ENCODE data around the gene DIAPH2. TPM values are rescaled to one million over a fixed set of nuclear protein-coding genes. Genes with fewer than 3 reads are reported as not detected.

DIAPH2 gene
- total and polyA plus RNA-seq, 2 donors (not counting 1 experiment from before 2014, with no cell fraction given), result 16.8 to 18.5 TPM

GRCh38 chrX:97155816-97156215 lies 471.2 kb downstream of the DIAPH2 start:
- no peaks in the 10 kb centered on the region for H4K20me1 ChIP-seq (ENCODE audit: control insufficient read depth, extremely low read depth, insufficient read depth, low read length)
- no peak overlapping the region for H3K27ac ChIP-seq (ENCODE audit: insufficient read depth, low read length)
- H2AFZ ChIP-seq (ENCODE audit: low read length), result no peak overlapping the region
- H3K4me1 ChIP-seq (ENCODE audit: control insufficient read depth, extremely low read depth, insufficient read depth, low read length), result no peaks in the 10 kb centered on the region
- H3K36me3 ChIP-seq (ENCODE audit: control insufficient read depth, insufficient read depth, low read length), result no peaks in the 10 kb centered on the region
- H3K27me3 ChIP-seq (ENCODE audit: control insufficient read depth, insufficient read depth, low read length), result no peaks in the 10 kb centered on the region
- H3K4me2 ChIP-seq (ENCODE audit: extremely low read depth, insufficient read depth, low read length), result no peak overlapping the region
- no peak overlapping the region for H3K4me3 ChIP-seq (replicated peaks in 1 of 4; ENCODE audit: control extremely low read depth in 1 of 4, insufficient read depth in 1 of 4, low read depth in 3 of 4, low read length in 4 of 4)
- TF ChIP-seq CTCF (conservative IDR thresholded peaks at IDR 0.05 in 1 of 2, IDR thresholded peaks at IDR 0.05 in 1 of 2; ENCODE audit: low read depth in 1 of 2, low read length in 2 of 2) (no peak), EZH2 (IDR thresholded peaks at IDR 0.05; ENCODE audit: low read length, missing control alignments) (no peak)
- no peak for DNase-seq (ENCODE audit: low read depth in 2 of 2)
- no peak overlapping the region for H3K9ac ChIP-seq (ENCODE audit: insufficient read depth, low read length)
- H3K79me2 ChIP-seq (ENCODE audit: control insufficient read depth, insufficient read depth, low read length), result no peaks in the 10 kb centered on the region
- no peaks in the 10 kb centered on the region for H3K9me3 ChIP-seq (ENCODE audit: control insufficient read depth, insufficient read depth, low read depth, low read length)

- Histone ChIP-seq H3K27ac (ENCODE audit: insufficient read depth, low read length) (no peak overlapping the region), H3K9me3 (ENCODE audit: control insufficient read depth, insufficient read depth, low read depth, low read length) (no peaks in the 10 kb centered on the region), H4K20me1 (ENCODE audit: control insufficient read depth, extremely low read depth, insufficient read depth, low read length) (no peaks in the 10 kb centered on the region), H3K4me2 (ENCODE audit: extremely low read depth, insufficient read depth, low read length) (no peak overlapping the region), H3K9ac (ENCODE audit: insufficient read depth, low read length) (no peak overlapping the region), H2AFZ (ENCODE audit: low read length) (no peak overlapping the region), H3K27me3 (ENCODE audit: control insufficient read depth, insufficient read depth, low read length) (no peaks in the 10 kb centered on the region), H3K36me3 (ENCODE audit: control insufficient read depth, insufficient read depth, low read length) (no peaks in the 10 kb centered on the region), H3K79me2 (ENCODE audit: control insufficient read depth, insufficient read depth, low read length) (no peaks in the 10 kb centered on the region), H3K4me3 (replicated peaks in 1 of 4; ENCODE audit: control extremely low read depth in 1 of 4, insufficient read depth in 1 of 4, low read depth in 3 of 4, low read length in 4 of 4) (no peak overlapping the region), H3K4me1 (ENCODE audit: control insufficient read depth, extremely low read depth, insufficient read depth, low read length) (no peaks in the 10 kb centered on the region)
- no peak for TF ChIP-seq EZH2 (IDR thresholded peaks at IDR 0.05; ENCODE audit: low read length, missing control alignments)
- TF ChIP-seq CTCF (conservative IDR thresholded peaks at IDR 0.05 in 1 of 2, IDR thresholded peaks at IDR 0.05 in 1 of 2; ENCODE audit: low read depth in 1 of 2, low read length in 2 of 2), result no peak
- DNase-seq (ENCODE audit: low read depth in 2 of 2), result peak in 1 of 2 donors; percentile 5
Observed at GRCh38 chrX:97158269-97158668, 473.6 kb downstream of the DIAPH2 start.

GRCh38 chrX:97159916-97160800 lies 475.5 kb downstream of the DIAPH2 start:
- Histone ChIP-seq H3K9ac (ENCODE audit: insufficient read depth, low read length) (no peak overlapping the region), H3K27me3 (ENCODE audit: control insufficient read depth, insufficient read depth, low read length) (no peaks in the 10 kb centered on the region), H3K9me3 (ENCODE audit: control insufficient read depth, insufficient read depth, low read depth, low read length) (no peaks in the 10 kb centered on the region), H2AFZ (ENCODE audit: low read length) (no peak overlapping the region), H3K79me2 (ENCODE audit: control insufficient read depth, insufficient read depth, low read length) (no peaks in the 10 kb centered on the region), H3K4me1 (ENCODE audit: control insufficient read depth, extremely low read depth, insufficient read depth, low read length) (no peaks in the 10 kb centered on the region), H4K20me1 (ENCODE audit: control insufficient read depth, extremely low read depth, insufficient read depth, low read length) (no peaks in the 10 kb centered on the region), H3K36me3 (ENCODE audit: control insufficient read depth, insufficient read depth, low read length) (no peaks in the 10 kb centered on the region), H3K4me3 (replicated peaks in 1 of 4; ENCODE audit: control extremely low read depth in 1 of 4, insufficient read depth in 1 of 4, low read depth in 3 of 4, low read length in 4 of 4) (no peak overlapping the region), H3K27ac (ENCODE audit: insufficient read depth, low read length) (no peak overlapping the region), H3K4me2 (ENCODE audit: extremely low read depth, insufficient read depth, low read length) (no peak overlapping the region)
- TF ChIP-seq CTCF (conservative IDR thresholded peaks at IDR 0.05 in 1 of 2, IDR thresholded peaks at IDR 0.05 in 1 of 2; ENCODE audit: low read depth in 1 of 2, low read length in 2 of 2) (no peak), EZH2 (IDR thresholded peaks at IDR 0.05; ENCODE audit: low read length, missing control alignments) (no peak)
- DNase-seq (ENCODE audit: low read depth in 2 of 2), result peak in 1 of 2 donors; percentile 1

Measured in fibroblast of lung (primary cell).